Measurements from ENCODE around the gene CHURC1. TPM values are rescaled to one million over a fixed set of nuclear protein-coding genes. Genes with fewer than 3 reads are reported as not detected.

CHURC1 gene
- total and polyA plus RNA-seq, 2 donors from 2014 or later: 41.0 to 70.4 TPM

GRCh38 chr14:64927031-64927430 lies 12.8 kb downstream of the CHURC1 start:
- intact Hi-C loops (cut with DNase I): no loop called here
- no peak for FAIRE-seq

GRCh38 chr14:64928239-64929013 lies 14.2 kb downstream of the CHURC1 start:
- Histone ChIP-seq H3K4me3 (ENCODE audit: low read length in 3 of 3) (no peak overlapping the region), H3K27me3 (ENCODE audit: control insufficient read depth, insufficient read depth, low read length) (no peaks in the 10 kb centered on the region), H3K9me3 (ENCODE audit: control insufficient read depth in 2 of 3, insufficient read depth in 1 of 3, low read length in 3 of 3) (no peaks in the 10 kb centered on the region), H3K27ac (ENCODE audit: low read depth in 2 of 2, low read length in 2 of 2) (no peak overlapping the region), H3K9ac (ENCODE audit: low read length in 3 of 3) (no peak overlapping the region), H3K4me1 (ENCODE audit: control insufficient read depth in 2 of 3, insufficient read depth in 2 of 3, low read depth in 1 of 3, low read length in 3 of 3) (no peaks in the 10 kb centered on the region), H3K36me3 (ENCODE audit: control insufficient read depth in 2 of 3, insufficient read depth in 3 of 3, low read length in 3 of 3) (peaks cover 6 to 34% (median 32%) of the 10 kb centered on the region in 3 donors)
- no peak for TF ChIP-seq CTCF (IDR thresholded peaks at IDR 0.05; ENCODE audit: borderline replicate concordance, extremely low read depth, insufficient read depth)
- intact Hi-C loops (cut with DNase I): no loop called here
- DNase-seq: no peak
- no peak for FAIRE-seq

More at GRCh38 chr14:64927031-64927430, 12.8 kb downstream of the CHURC1 start:
- no peak overlapping the region for H3K27ac ChIP-seq (ENCODE audit: low read depth in 2 of 2, low read length in 2 of 2)
- H3K27me3 ChIP-seq (ENCODE audit: control insufficient read depth, insufficient read depth, low read length): no peaks in the 10 kb centered on the region
- peaks cover 4 to 27% (median 26%) of the 10 kb centered on the region in 3 donors for H3K36me3 ChIP-seq (ENCODE audit: control insufficient read depth in 2 of 3, insufficient read depth in 3 of 3, low read length in 3 of 3)
- no peak for TF ChIP-seq CTCF (IDR thresholded peaks at IDR 0.05; ENCODE audit: borderline replicate concordance, extremely low read depth, insufficient read depth)
- H3K4me3 ChIP-seq (ENCODE audit: low read length in 3 of 3): no peak overlapping the region
- DNase-seq: no peak
- no peaks in the 10 kb centered on the region for H3K9me3 ChIP-seq (ENCODE audit: control insufficient read depth in 2 of 3, insufficient read depth in 1 of 3, low read length in 3 of 3)
- H3K9ac ChIP-seq (ENCODE audit: low read length in 3 of 3): no peak overlapping the region
- no peaks in the 10 kb centered on the region for H3K4me1 ChIP-seq (ENCODE audit: control insufficient read depth in 2 of 3, insufficient read depth in 2 of 3, low read depth in 1 of 3, low read length in 3 of 3)

GRCh38 chr14:64929014-64929359 lies 14.7 kb downstream of the CHURC1 start:
- Histone ChIP-seq H3K4me3 (ENCODE audit: low read length in 3 of 3) (no peak overlapping the region), H3K27me3 (ENCODE audit: control insufficient read depth, insufficient read depth, low read length) (no peaks in the 10 kb centered on the region), H3K36me3 (ENCODE audit: control insufficient read depth in 2 of 3, insufficient read depth in 3 of 3, low read length in 3 of 3) (peaks cover 6 to 34% (median 32%) of the 10 kb centered on the region in 3 donors), H3K27ac (ENCODE audit: low read depth in 2 of 2, low read length in 2 of 2) (no peak overlapping the region), H3K9me3 (ENCODE audit: control insufficient read depth in 2 of 3, insufficient read depth in 1 of 3, low read length in 3 of 3) (no peaks in the 10 kb centered on the region), H3K9ac (ENCODE audit: low read length in 3 of 3) (no peak overlapping the region), H3K4me1 (ENCODE audit: control insufficient read depth in 2 of 3, insufficient read depth in 2 of 3, low read depth in 1 of 3, low read length in 3 of 3) (no peaks in the 10 kb centered on the region)
- no peak for FAIRE-seq
- TF ChIP-seq CTCF (IDR thresholded peaks at IDR 0.05; ENCODE audit: borderline replicate concordance, extremely low read depth, insufficient read depth): no peak
- intact Hi-C loops (cut with DNase I): no loop called here
- DNase-seq: no peak

All from kidney (tissue), 14 donors.